ENCODE results near the gene KCNJ15.

Gene KCNJ15

GRCh38 chr21:38247738-38248510, 8.9 kb upstream of the KCNJ15 start:
- Histone ChIP-seq H3K27me3 (ENCODE audit: control insufficient read depth, insufficient read depth, low read length) (no peaks in the 10 kb centered on the region), H3K4me3 (ENCODE audit: low read length) (no peak overlapping the region), H3K9ac (ENCODE audit: low read length) (no peak overlapping the region), H3K36me3 (ENCODE audit: control insufficient read depth, insufficient read depth, low read length) (no peaks in the 10 kb centered on the region), H3K27ac (ENCODE audit: low read depth, low read length) (no peak overlapping the region), H3K4me1 (ENCODE audit: control insufficient read depth, insufficient read depth, low read length) (no peaks in the 10 kb centered on the region)

GRCh38 chr21:38249256-38249655, 7.5 kb upstream of the KCNJ15 start:
- no peak overlapping the region for H3K4me3 ChIP-seq (ENCODE audit: low read length)
- no peaks in the 10 kb centered on the region for H3K36me3 ChIP-seq (ENCODE audit: control insufficient read depth, insufficient read depth, low read length)
- H3K27me3 ChIP-seq (ENCODE audit: control insufficient read depth, insufficient read depth, low read length), result no peaks in the 10 kb centered on the region
- no peak overlapping the region for H3K27ac ChIP-seq (ENCODE audit: low read depth, low read length)
- no peaks in the 10 kb centered on the region for H3K4me1 ChIP-seq (ENCODE audit: control insufficient read depth, insufficient read depth, low read length)
- H3K9ac ChIP-seq (ENCODE audit: low read length), result no peak overlapping the region

- no peaks in the 10 kb centered on the region for H3K36me3 ChIP-seq (ENCODE audit: control insufficient read depth, insufficient read depth, low read length)
- no peaks in the 10 kb centered on the region for H3K27me3 ChIP-seq (ENCODE audit: control insufficient read depth, insufficient read depth, low read length)
- no peaks in the 10 kb centered on the region for H3K4me1 ChIP-seq (ENCODE audit: control insufficient read depth, insufficient read depth, low read length)
- no peak overlapping the region for H3K27ac ChIP-seq (ENCODE audit: low read depth, low read length)
- no peak overlapping the region for H3K9ac ChIP-seq (ENCODE audit: low read length)
- H3K4me3 ChIP-seq (ENCODE audit: low read length), result no peak overlapping the region
These were observed 7.0 kb upstream of the KCNJ15 start for GRCh38 chr21:38249696-38250278.

- Histone ChIP-seq H3K27ac (ENCODE audit: low read depth, low read length) (no peak overlapping the region), H3K4me3 (ENCODE audit: low read length) (no peak overlapping the region), H3K27me3 (ENCODE audit: control insufficient read depth, insufficient read depth, low read length) (no peaks in the 10 kb centered on the region), H3K36me3 (ENCODE audit: control insufficient read depth, insufficient read depth, low read length) (no peaks in the 10 kb centered on the region), H3K4me1 (ENCODE audit: control insufficient read depth, insufficient read depth, low read length) (no peaks in the 10 kb centered on the region), H3K9ac (ENCODE audit: low read length) (no peak overlapping the region)
These were observed 5.8 kb upstream of the KCNJ15 start for GRCh38 chr21:38250991-38251418.

- Histone ChIP-seq H3K9ac (ENCODE audit: low read length) (no peak overlapping the region), H3K27me3 (ENCODE audit: control insufficient read depth, insufficient read depth, low read length) (no peaks in the 10 kb centered on the region), H3K27ac (ENCODE audit: low read depth, low read length) (no peak overlapping the region), H3K4me1 (ENCODE audit: control insufficient read depth, insufficient read depth, low read length) (no peaks in the 10 kb centered on the region), H3K4me3 (ENCODE audit: low read length) (no peak overlapping the region), H3K36me3 (ENCODE audit: control insufficient read depth, insufficient read depth, low read length) (no peaks in the 10 kb centered on the region)
These were observed 1.8 kb upstream of the KCNJ15 start for GRCh38 chr21:38254970-38255369.

DNA sequence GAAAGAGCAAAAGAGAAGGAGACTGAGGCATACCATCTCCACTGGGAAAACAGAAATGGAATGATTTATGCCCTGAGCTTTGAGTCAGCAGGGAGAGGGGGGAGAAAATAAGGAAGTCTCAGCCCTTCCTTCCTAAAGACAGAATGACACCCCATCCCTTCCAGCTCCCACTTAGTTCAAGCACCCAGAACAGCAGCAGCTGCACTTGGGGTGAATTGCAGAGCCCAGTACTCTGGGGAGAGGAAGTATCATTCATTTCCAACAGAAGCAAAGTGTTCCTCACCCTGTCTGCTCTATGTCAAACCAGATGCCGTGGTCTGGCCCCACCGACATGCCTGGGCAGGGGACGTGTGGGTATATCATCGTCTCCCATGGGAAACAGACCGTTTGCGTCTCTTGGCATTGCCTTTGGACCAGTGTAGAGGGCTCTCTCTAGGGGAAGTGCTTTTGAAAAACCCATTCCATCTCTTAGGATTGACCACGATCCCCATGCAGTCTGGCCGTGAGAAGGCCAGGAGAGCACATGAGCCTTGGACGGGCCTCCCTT, 1.1 kb upstream of the KCNJ15 start:
- no peaks in the 10 kb centered on the region for H3K36me3 ChIP-seq (ENCODE audit: control insufficient read depth, insufficient read depth, low read length)
- no peak overlapping the region for H3K27ac ChIP-seq (ENCODE audit: low read depth, low read length)
- H3K9ac ChIP-seq (ENCODE audit: low read length), result no peak overlapping the region
- no peaks in the 10 kb centered on the region for H3K4me1 ChIP-seq (ENCODE audit: control insufficient read depth, insufficient read depth, low read length)
- H3K27me3 ChIP-seq (ENCODE audit: control insufficient read depth, insufficient read depth, low read length), result no peaks in the 10 kb centered on the region
- H3K4me3 ChIP-seq (ENCODE audit: low read length), result no peak overlapping the region

DNA sequence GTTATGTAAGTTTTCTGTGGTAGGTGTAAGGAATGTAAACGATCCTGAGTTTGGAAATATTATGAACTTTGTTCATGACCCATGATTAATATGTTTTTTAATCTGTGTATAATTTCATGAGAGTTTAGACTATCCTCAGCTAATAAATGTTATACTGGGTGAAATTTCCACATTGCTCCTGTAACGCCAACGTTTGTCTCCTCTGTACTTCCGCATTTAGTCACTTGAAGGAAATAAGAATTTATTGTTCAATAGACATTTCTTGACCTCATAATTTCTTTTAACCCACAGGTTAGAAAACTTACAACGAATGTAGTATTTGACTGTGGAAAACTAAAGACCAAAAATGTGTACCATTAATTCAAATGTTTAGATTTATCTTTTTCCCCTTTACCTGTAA, 876 bp downstream of the KCNJ15 start:
- Histone ChIP-seq H3K4me3 (ENCODE audit: low read length) (no peak overlapping the region), H3K9ac (ENCODE audit: low read length) (no peak overlapping the region), H3K4me1 (ENCODE audit: control insufficient read depth, insufficient read depth, low read length) (no peaks in the 10 kb centered on the region), H3K27me3 (ENCODE audit: control insufficient read depth, insufficient read depth, low read length) (no peaks in the 10 kb centered on the region), H3K27ac (ENCODE audit: low read depth, low read length) (no peak overlapping the region), H3K36me3 (ENCODE audit: control insufficient read depth, insufficient read depth, low read length) (no peaks in the 10 kb centered on the region)

DNA sequence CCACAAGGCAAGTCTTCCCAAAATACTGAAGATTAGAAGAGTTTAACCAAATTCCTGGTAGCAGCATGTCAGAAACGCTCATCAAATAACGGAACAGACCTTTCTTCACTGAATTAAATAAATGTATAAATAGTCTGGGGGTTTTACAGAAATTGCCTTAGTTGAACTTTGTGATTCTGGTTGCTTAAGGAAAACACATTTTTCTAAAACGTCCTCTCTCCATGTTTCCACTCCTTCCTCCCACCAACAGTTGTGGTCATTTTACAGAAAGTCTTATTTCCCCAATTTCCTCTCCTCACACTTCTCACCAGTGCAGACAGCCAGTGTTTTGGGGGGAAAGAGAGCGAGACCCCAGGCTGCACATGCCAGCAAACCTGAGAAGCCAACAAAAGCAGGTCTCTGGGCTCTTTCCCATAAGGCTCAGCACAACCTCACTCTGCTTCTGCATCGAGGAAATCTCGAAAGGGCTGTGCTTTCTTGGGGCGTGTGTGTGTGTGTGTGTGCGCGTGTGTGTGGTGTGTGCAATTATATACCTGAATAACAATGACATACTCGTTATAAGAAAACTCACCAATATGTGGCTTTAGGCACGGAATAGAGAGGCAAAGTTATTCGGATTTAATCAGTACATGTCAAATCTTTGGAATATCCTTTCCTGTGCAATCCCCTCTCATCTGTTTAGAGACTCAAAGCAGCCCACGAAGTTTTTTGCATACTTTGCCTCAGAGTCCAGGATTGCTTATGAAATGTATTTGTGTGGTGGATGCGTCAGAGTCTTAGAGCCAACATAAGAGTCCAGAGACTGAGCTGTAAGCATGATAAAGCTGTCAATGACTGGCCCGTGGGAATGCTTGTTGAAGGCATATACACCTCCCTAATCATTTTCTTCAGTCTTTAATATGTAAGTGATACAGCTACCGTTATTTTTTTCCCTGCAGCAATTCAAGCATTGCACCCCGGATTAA, 2.0 kb downstream of the KCNJ15 start:
- H3K9ac ChIP-seq (ENCODE audit: low read length), result no peak overlapping the region
- no peak overlapping the region for H3K27ac ChIP-seq (ENCODE audit: low read depth, low read length)
- H3K4me1 ChIP-seq (ENCODE audit: control insufficient read depth, insufficient read depth, low read length), result no peaks in the 10 kb centered on the region
- no peaks in the 10 kb centered on the region for H3K36me3 ChIP-seq (ENCODE audit: control insufficient read depth, insufficient read depth, low read length)
- no peaks in the 10 kb centered on the region for H3K27me3 ChIP-seq (ENCODE audit: control insufficient read depth, insufficient read depth, low read length)
- H3K4me3 ChIP-seq (ENCODE audit: low read length), result no peak overlapping the region

DNA sequence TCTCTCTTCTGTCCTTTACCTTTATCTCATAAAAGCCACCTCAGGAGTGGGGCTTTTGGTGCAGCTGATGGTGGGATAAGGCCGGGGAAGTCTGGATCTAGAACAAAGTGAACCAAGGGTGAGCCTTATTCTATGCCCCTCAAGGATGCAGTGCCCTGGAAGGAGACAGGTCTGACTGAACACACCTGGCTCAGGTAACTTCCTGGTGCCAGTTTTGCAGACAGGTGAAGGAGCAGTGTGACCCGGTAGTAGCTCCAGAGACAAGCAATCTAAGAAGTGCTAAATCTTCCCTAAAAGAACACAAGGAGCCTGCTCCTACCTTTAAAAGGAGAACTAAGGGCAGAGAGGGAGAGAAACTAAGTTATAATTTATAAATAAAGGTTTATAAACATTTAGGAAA, 2.9 kb downstream of the KCNJ15 start:
- H3K27ac ChIP-seq (ENCODE audit: low read depth, low read length), result no peak overlapping the region
- no peaks in the 10 kb centered on the region for H3K27me3 ChIP-seq (ENCODE audit: control insufficient read depth, insufficient read depth, low read length)
- no peak overlapping the region for H3K9ac ChIP-seq (ENCODE audit: low read length)
- H3K36me3 ChIP-seq (ENCODE audit: control insufficient read depth, insufficient read depth, low read length), result no peaks in the 10 kb centered on the region
- H3K4me3 ChIP-seq (ENCODE audit: low read length), result no peak overlapping the region
- no peaks in the 10 kb centered on the region for H3K4me1 ChIP-seq (ENCODE audit: control insufficient read depth, insufficient read depth, low read length)

DNA sequence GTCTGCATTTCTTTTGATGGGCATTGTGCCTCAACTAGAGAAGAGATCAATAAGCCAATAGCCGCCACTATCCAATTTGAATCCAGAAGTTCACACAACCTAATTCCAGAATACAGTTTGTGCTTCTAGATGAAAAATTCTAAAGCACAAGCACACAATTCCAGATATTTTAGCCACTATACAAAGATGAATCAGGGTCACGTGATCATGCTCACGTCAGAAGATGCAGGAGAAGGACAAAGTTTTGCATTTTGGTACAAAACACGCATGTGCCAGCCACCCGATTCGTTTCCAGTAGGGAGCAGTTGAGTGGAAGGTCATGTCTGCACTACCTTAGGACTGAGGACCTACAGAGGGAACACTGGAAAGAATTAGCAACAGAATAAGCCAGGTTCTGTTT, 3.6 kb downstream of the KCNJ15 start:
- Histone ChIP-seq H3K36me3 (ENCODE audit: control insufficient read depth, insufficient read depth, low read length) (no peaks in the 10 kb centered on the region), H3K4me3 (ENCODE audit: low read length) (no peak overlapping the region), H3K27me3 (ENCODE audit: control insufficient read depth, insufficient read depth, low read length) (no peaks in the 10 kb centered on the region), H3K9ac (ENCODE audit: low read length) (no peak overlapping the region), H3K4me1 (ENCODE audit: control insufficient read depth, insufficient read depth, low read length) (no peaks in the 10 kb centered on the region), H3K27ac (ENCODE audit: low read depth, low read length) (no peak overlapping the region)

DNA sequence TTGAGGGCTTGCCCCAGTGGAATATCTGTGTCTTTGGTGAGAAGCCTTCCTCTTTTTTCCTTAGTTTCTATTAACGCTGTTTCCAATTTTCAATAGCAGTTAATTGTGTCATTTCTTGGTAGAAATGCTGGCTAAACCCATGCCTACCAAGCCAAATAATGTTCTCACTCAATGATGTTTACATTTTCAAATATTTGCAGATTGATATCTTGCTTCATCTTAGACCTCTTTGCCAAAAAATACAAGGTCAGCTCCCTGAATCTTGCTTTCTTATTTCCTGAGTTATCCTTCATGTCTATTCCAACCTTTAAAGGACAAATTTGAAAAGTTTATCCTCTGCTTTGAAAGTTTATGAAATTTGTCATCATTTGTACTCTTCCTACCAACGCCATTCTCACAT, 5.1 kb downstream of the KCNJ15 start:
- Histone ChIP-seq H3K4me1 (ENCODE audit: control insufficient read depth, insufficient read depth, low read length) (no peaks in the 10 kb centered on the region), H3K36me3 (ENCODE audit: control insufficient read depth, insufficient read depth, low read length) (no peaks in the 10 kb centered on the region), H3K9ac (ENCODE audit: low read length) (no peak overlapping the region), H3K27ac (ENCODE audit: low read depth, low read length) (no peak overlapping the region), H3K27me3 (ENCODE audit: control insufficient read depth, insufficient read depth, low read length) (no peaks in the 10 kb centered on the region), H3K4me3 (ENCODE audit: low read length) (no peak overlapping the region)

DNA sequence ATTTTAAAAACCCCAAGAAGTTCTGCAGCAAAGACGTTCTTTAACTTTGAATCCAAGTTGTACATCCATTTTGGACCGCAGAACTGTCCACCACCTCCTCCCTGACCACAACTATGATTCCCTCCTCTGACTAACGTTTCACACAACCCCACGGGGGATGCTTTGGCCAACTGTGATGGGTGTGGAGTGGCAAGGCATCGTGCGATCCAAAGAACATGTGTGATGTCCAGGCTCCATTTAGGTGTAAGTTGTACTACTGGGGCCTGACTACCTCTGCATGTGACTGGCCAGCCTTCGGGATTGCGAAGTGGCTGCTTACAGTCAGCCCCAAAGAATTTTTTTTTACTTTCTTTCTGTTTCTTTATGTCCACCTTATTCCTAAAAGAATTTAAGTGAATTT, 6.7 kb downstream of the KCNJ15 start:
- Histone ChIP-seq H3K9ac (ENCODE audit: low read length) (no peak overlapping the region), H3K27ac (ENCODE audit: low read depth, low read length) (no peak overlapping the region), H3K4me1 (ENCODE audit: control insufficient read depth, insufficient read depth, low read length) (no peaks in the 10 kb centered on the region)

More for the DNA sequence above, 6.7 kb downstream of the KCNJ15 start:
- no peak overlapping the region for H3K4me3 ChIP-seq (ENCODE audit: low read length)
- no peaks in the 10 kb centered on the region for H3K36me3 ChIP-seq (ENCODE audit: control insufficient read depth, insufficient read depth, low read length)
- H3K27me3 ChIP-seq (ENCODE audit: control insufficient read depth, insufficient read depth, low read length), result no peaks in the 10 kb centered on the region

Measured in rectal smooth muscle tissue (tissue), 1 donor.